ENCODE data around the gene ANKEF1.

GRCh38 chr20:10074513-10074912, 39.7 kb downstream of the ANKEF1 start:
- TF ChIP-seq CTCF (IDR thresholded peaks at IDR 0.05) (no peak), POLR2A (IDR thresholded peaks at IDR 0.05) (no peak), POLR2AphosphoS5 (IDR thresholded peaks at IDR 0.05) (no peak)
